ACC112 (cell line): ENCODE results near the gene NXT1.
A peak's percentile ranks its signal among the peaks of the same experiment; 100 is the strongest.

Source experiments
- H2AFZ ChIP-seq: fragments of 200-600 bp; sonication (generic); one replicate; pipeline ENCODE4 v1.6.0; 2017; ENCODE audit warnings: antibody characterized with exemption, low read length; ENCODE audit not compliant: unreplicated experiment
- H3K27ac ChIP-seq: fragments of 200-600 bp; sonication (generic); 2 replicates; pipeline ENCODE4 v1.5.1; 2014; ENCODE audit warnings: low read depth, mild to moderate bottlenecking, antibody characterized with exemption, low read length, moderate library complexity
- H3K27me3 ChIP-seq: fragments of 200-600 bp; sonication (generic); 2 replicates; pipeline ENCODE4 v1.6.1; 2014; ENCODE audit warnings: mild to moderate bottlenecking, antibody characterized with exemption, low read length, moderate library complexity, mixed read lengths; ENCODE audit not compliant: insufficient read depth
- H3K36me3 ChIP-seq: fragments of 200-600 bp; sonication (generic); 2 replicates; pipeline ENCODE4 v1.6.1; 2016; ENCODE audit warnings: mild to moderate bottlenecking, antibody characterized with exemption, low read length, moderate library complexity, mixed read lengths; ENCODE audit not compliant: insufficient read depth
- H3K4me1 ChIP-seq: fragments of 200-600 bp; sonication (generic); one replicate; pipeline ENCODE4 v1.6.1; 2016; ENCODE audit warnings: low read length, mixed read lengths; ENCODE audit not compliant: insufficient read depth, unreplicated experiment, control insufficient read depth
- H3K4me3 ChIP-seq: fragments of 200-600 bp; sonication (generic); 2 replicates; pipeline ENCODE4 v1.5.1; 2014; ENCODE audit warnings: mild to moderate bottlenecking, low read depth, low read length
- H3K79me2 ChIP-seq: fragments of 200-600 bp; sonication (generic); one replicate; pipeline ENCODE4 v1.6.0; 2016; ENCODE audit warnings: low read length; ENCODE audit not compliant: control insufficient read depth, unreplicated experiment, insufficient read depth

NXT1 gene

GRCh38 chr20:23358923-23359593, 8.5 kb downstream of the NXT1 start:
- H3K4me1 ChIP-seq: peaks cover 27% of the 10 kb centered on the region

GRCh38 chr20:23360531-23360930, 9.9 kb downstream of the NXT1 start:
- Histone ChIP-seq H3K36me3 (no peaks in the 10 kb centered on the region), H3K27me3 (no peaks in the 10 kb centered on the region), H3K27ac (peak overlapping the region; percentile 95), H3K4me1 (peaks cover 27% of the 10 kb centered on the region), H3K4me3 (peak overlapping the region; percentile 93), H3K79me2 (peaks cover 32% of the 10 kb centered on the region), H2AFZ (peak overlapping the region; percentile 55)

More at GRCh38 chr20:23358923-23359593, 8.5 kb downstream of the NXT1 start:
- H3K36me3 ChIP-seq: no peaks in the 10 kb centered on the region
- H2AFZ ChIP-seq: peak overlapping the region; percentile 7
- H3K4me3 ChIP-seq: no peak overlapping the region
- H3K27ac ChIP-seq: no peak overlapping the region
- H3K79me2 ChIP-seq: peaks cover 22% of the 10 kb centered on the region
- H3K27me3 ChIP-seq: no peaks in the 10 kb centered on the region

- H2AFZ ChIP-seq: peak overlapping the region; percentile 55
- no peaks in the 10 kb centered on the region for H3K36me3 ChIP-seq
- peaks cover 32% of the 10 kb centered on the region for H3K4me1 ChIP-seq
- H3K79me2 ChIP-seq: peaks cover 38% of the 10 kb centered on the region
- no peaks in the 10 kb centered on the region for H3K27me3 ChIP-seq
- H3K4me3 ChIP-seq: peak overlapping the region; percentile 93
- peak overlapping the region; percentile 95 for H3K27ac ChIP-seq
Observed at GRCh38 chr20:23361119-23361475, 10.5 kb downstream of the NXT1 start.

- Histone ChIP-seq H3K36me3 (no peaks in the 10 kb centered on the region), H3K4me3 (peak within 1 kb of the TSS; percentile 93), H2AFZ (peak within 1 kb of the TSS; percentile 55), H3K4me1 (peaks cover 38% of the 10 kb centered on the region), H3K27me3 (no peaks in the 10 kb centered on the region), H3K27ac (peak within 1 kb of the TSS; percentile 95), H3K79me2 (peaks cover 44% of the 10 kb centered on the region)
Observed at GRCh38 chr20:23361476-23362391, 11.1 kb downstream of the NXT1 start, which contains the start of gene GZF1. Gene GZF1 (plus strand): TSS chr20:23362182. CDS start chr20:23364384, 2,202 bp downstream.

DNA sequence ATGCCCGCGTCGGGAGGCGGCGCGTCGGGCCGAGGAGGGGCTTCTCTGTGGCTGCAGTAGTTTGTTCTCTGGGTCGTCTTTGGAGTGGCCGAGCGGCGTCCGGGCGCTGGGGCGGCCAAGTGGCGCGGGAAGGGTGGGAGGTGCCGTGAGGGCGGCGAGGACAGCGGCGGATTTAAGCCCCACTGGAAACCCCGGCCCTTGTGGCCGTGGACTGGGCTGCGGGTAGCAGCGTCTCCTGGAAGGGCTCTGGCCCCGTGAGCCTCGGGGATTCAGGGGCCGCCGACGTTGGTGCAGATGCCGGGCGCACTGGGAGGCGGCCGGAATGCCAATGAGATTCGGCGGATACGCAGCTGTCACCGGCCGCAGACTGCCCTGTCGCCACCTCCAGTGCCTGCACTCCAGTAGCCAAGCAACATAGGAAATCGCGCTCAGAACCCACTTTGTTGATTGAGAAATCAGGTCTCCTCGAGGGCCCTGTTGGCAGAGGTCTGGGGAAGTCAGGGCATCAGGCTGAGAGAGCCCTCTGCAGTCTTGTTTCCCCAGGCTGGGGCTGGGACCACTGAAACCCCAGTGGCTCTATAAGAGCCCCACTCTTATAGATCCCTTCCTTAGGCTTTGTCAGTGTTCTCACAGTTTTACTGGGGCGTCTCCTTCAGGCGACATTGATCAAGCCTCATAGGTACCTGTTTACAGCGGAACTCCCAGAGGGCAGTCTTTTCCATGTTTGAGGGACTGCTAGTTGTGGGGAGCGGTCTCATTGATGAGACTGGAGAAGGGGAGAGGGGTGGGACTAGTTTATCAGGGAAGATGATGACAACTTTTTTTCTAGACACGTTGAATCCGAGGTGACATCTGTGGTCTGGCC, 12.0 kb downstream of the NXT1 start:
- H3K36me3 ChIP-seq: no peaks in the 10 kb centered on the region
- H3K27me3 ChIP-seq: no peaks in the 10 kb centered on the region
- H2AFZ ChIP-seq: no peak overlapping the region
- H3K27ac ChIP-seq: peak overlapping the region; percentile 73
- peaks cover 42% of the 10 kb centered on the region for H3K4me1 ChIP-seq
- H3K79me2 ChIP-seq: peaks cover 52% of the 10 kb centered on the region
- H3K4me3 ChIP-seq: peak overlapping the region; percentile 81

- H3K36me3 ChIP-seq: no peaks in the 10 kb centered on the region
- peaks cover 58% of the 10 kb centered on the region for H3K79me2 ChIP-seq
- H3K4me1 ChIP-seq: peaks cover 49% of the 10 kb centered on the region
- no peaks in the 10 kb centered on the region for H3K27me3 ChIP-seq
- peak overlapping the region; percentile 81 for H3K4me3 ChIP-seq
- H3K27ac ChIP-seq: peak overlapping the region; percentile 73; the same call in 1 of the 2 replicates
- H2AFZ ChIP-seq: no peak overlapping the region
Observed at GRCh38 chr20:23363257-23363649, 12.7 kb downstream of the NXT1 start.

DNA sequence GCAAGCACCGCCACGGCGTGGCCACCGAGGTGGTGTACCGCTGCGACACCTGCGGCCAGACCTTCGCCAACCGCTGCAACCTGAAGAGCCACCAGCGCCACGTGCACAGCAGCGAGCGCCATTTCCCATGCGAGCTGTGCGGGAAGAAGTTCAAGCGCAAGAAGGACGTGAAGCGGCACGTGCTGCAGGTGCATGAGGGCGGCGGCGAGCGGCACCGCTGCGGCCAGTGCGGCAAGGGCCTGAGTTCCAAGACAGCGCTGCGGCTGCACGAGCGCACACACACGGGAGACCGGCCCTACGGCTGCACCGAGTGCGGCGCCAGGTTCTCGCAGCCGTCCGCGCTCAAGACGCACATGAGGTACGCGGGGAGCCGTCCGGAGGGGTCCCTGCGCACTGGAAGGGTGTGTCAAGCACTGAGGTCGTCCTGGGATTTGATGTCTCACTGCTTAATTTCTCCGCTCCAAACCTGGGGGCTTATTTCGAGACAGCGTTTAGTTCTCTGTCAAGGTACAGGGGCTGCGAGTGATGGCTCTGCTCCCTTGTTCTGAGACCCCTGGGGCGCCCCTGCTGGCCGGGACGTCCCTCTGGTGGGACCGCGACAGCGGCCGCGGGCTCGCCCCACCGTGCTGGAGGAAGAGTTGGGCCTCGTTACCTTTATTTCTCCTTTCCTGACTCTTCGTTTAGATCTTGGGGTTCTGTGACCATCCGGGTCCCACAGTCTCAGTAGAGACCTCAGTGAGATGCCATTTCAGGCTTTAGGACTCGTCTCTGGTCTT, 15.0 kb downstream of the NXT1 start:
- Histone ChIP-seq H3K4me1 (peaks cover 49% of the 10 kb centered on the region), H3K27me3 (no peaks in the 10 kb centered on the region), H3K4me3 (peak overlapping the region; percentile 56), H3K79me2 (peaks cover 66% of the 10 kb centered on the region), H2AFZ (no peak overlapping the region), H3K36me3 (peaks cover 14% of the 10 kb centered on the region; the same call in 1 of the 2 replicates), H3K27ac (no peak overlapping the region; the same call in 1 of the 2 replicates)

DNA sequence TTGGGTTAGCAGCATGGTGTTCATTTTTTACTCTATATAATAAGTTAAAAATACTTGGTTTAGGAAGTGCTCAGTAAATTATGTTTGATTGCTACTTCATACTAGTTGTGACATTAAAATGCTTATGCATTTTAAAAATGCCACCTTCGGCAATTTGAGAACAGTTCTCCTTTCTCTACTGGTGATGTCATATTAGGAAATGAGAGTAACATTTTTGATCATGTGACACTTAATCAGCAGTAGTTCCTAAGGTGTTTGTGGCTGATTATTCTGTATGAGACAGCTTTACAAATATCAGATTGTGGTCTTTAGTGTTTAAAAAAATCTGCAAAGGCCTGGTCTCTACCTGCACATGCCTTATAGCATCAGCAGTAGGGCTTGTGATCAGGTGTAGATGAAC, 15.8 kb downstream of the NXT1 start:
- Histone ChIP-seq H3K36me3 (peaks cover 22% of the 10 kb centered on the region), H3K27ac (no peak overlapping the region; the same call in 1 of the 2 replicates), H3K79me2 (peaks cover 66% of the 10 kb centered on the region), H3K4me1 (peaks cover 43% of the 10 kb centered on the region), H3K27me3 (no peaks in the 10 kb centered on the region), H3K4me3 (peak overlapping the region; percentile 56), H2AFZ (no peak overlapping the region)

- H3K79me2 ChIP-seq: peaks cover 62% of the 10 kb centered on the region
- no peak overlapping the region for H2AFZ ChIP-seq
- peaks cover 43% of the 10 kb centered on the region for H3K4me1 ChIP-seq
- 0 out of 2 replicates have a peak overlapping the region, but pooled peaks have one; percentile 10 for H3K4me3 ChIP-seq
- H3K36me3 ChIP-seq: peaks cover 22% of the 10 kb centered on the region
- peak overlapping the region; percentile 38; the same call in 1 of the 2 replicates for H3K27ac ChIP-seq
- no peaks in the 10 kb centered on the region for H3K27me3 ChIP-seq
Observed at GRCh38 chr20:23367770-23368169, 17.2 kb downstream of the NXT1 start.
